IMR-90 (cell line): Measurements from ENCODE around the gene ANK2. TPM values are rescaled to one million over a fixed set of nuclear protein-coding genes. Genes with fewer than 3 reads are reported as not detected.

Experiments used
- ATAC-seq: fragments of 200-7000 bp; cut with Tn5 transposase; 2 replicates; pipeline ENCODE4 v1.9.1; 2020; ENCODE audit warnings: low read depth, mild to moderate bottlenecking, moderate library complexity
- BruUV-seq: library from RNA; stranded (reverse); fragments of 400-500 nt; replicated peaks from 2 replicates; lab custom pipeline; 2021; lab: Mats Ljungman, UMichigan
- CTCF ChIA-PET: fragments of 300-600 bp; formaldehyde crosslinking; extraction: SDS; loops from one replicate; lab custom pipeline; 2021; ENCODE audit warnings: antibody characterized with exemption; lab: Yijun Ruan, JAX
- POLR2A ChIA-PET: fragments of 300-600 bp; sonication (Branson Sonifier 250); formaldehyde crosslinking; loops from one replicate; lab custom pipeline; 2022; ENCODE audit warnings: antibody characterized with exemption; ENCODE audit not compliant: unreplicated experiment; lab: Charles Lee
- DNase-seq: peaks from one replicate; pipeline ENCODE4 v3.0.0; 2013
- H2AFZ ChIP-seq: replicated peaks from 2 replicates; pipeline ENCODE3; 2013; ENCODE audit warnings: low read length, mild to moderate bottlenecking; ENCODE audit not compliant: poor library complexity
- H2AK5ac ChIP-seq: 2 replicates; pipeline ENCODE4 v1.6.1; 2013; ENCODE audit warnings: low read depth, low read length, inconsistent platforms
- H2AK9ac ChIP-seq: replicated peaks from 2 replicates; pipeline ENCODE3; 2013; ENCODE audit warnings: mild to moderate bottlenecking, low read depth, low read length, moderate library complexity; ENCODE audit not compliant: poor library complexity
- H2BK120ac ChIP-seq: 2 replicates; pipeline ENCODE4 v1.6.1; 2013; ENCODE audit warnings: low read depth, low read length, inconsistent platforms
- H2BK15ac ChIP-seq: 3 replicates; pipeline ENCODE4 v1.6.1; 2013; ENCODE audit warnings: low read depth, low read length, inconsistent platforms
- H2BK20ac ChIP-seq: 2 replicates; pipeline ENCODE4 v1.6.1; 2013; ENCODE audit warnings: low read depth, mild to moderate bottlenecking, inconsistent platforms, low read length, moderate library complexity
- H2BK5ac ChIP-seq: 2 replicates; pipeline ENCODE4 v1.6.1; 2013; ENCODE audit warnings: mild to moderate bottlenecking, low read depth, low read length, inconsistent platforms; ENCODE audit not compliant: poor library complexity, severe bottlenecking
- H3K14ac ChIP-seq: replicated peaks from 2 replicates; pipeline ENCODE4 v1.6.1; 2013; ENCODE audit warnings: low read depth, low read length, inconsistent platforms
- H3K18ac ChIP-seq: 2 replicates; pipeline ENCODE4 v1.6.1; 2013; ENCODE audit warnings: low read depth, low read length, control low read depth
- H3K23ac ChIP-seq: 2 replicates; pipeline ENCODE4 v1.6.1; 2013; ENCODE audit warnings: low read depth, low read length, inconsistent platforms
- H3K27ac ChIP-seq: 2 replicates; pipeline ENCODE4 v1.5.1; 2013; ENCODE audit warnings: mild to moderate bottlenecking, control low read depth, low read length; ENCODE audit not compliant: insufficient read depth
- H3K27me3 ChIP-seq: 2 replicates; pipeline ENCODE4 v1.6.1; 2013; ENCODE audit warnings: low read length; ENCODE audit not compliant: control insufficient read depth, insufficient read depth
- H3K36me3 ChIP-seq: 2 replicates; pipeline ENCODE4 v1.6.1; 2013; ENCODE audit warnings: low read length, mixed read lengths; ENCODE audit not compliant: control insufficient read depth, insufficient read depth
- H3K4ac ChIP-seq: 2 replicates; pipeline ENCODE4 v1.6.1; 2013; ENCODE audit warnings: low read depth, low read length, inconsistent platforms
- H3K4me1 ChIP-seq: 2 replicates; pipeline ENCODE4 v1.6.1; 2013; ENCODE audit warnings: low read length, mixed read lengths; ENCODE audit not compliant: control insufficient read depth, insufficient read depth
- H3K4me2 ChIP-seq: 2 replicates; pipeline ENCODE4 v1.6.1; 2013; ENCODE audit warnings: low read depth, mild to moderate bottlenecking, control low read depth, low read length, moderate library complexity
- H3K4me3 ChIP-seq: 2 replicates; pipeline ENCODE4 v1.5.1; 2013; ENCODE audit warnings: low read depth, mild to moderate bottlenecking, control low read depth, low read length, moderate library complexity; ENCODE audit not compliant: insufficient read depth
- H3K56ac ChIP-seq: 2 replicates; pipeline ENCODE4 v1.6.1; 2013; ENCODE audit warnings: low read length, inconsistent platforms; ENCODE audit not compliant: insufficient read depth; ENCODE audit errors: extremely low read depth
- H3K79me1 ChIP-seq, 2 experiments: 2 replicates each; pipeline ENCODE4 v1.6.1; 2013; ENCODE audit warnings: low read length in 2 of 2, inconsistent platforms in 1 of 2, low read depth in 1 of 2
- H3K9ac ChIP-seq: 2 replicates; pipeline ENCODE4 v1.6.1; 2013; ENCODE audit warnings: low read depth, low read length, control low read depth
- H3K9me1 ChIP-seq: 2 replicates; pipeline ENCODE4 v1.6.1; 2013; ENCODE audit warnings: low read length, inconsistent platforms; ENCODE audit not compliant: insufficient read depth
- H3K9me3 ChIP-seq: 2 replicates; pipeline ENCODE4 v1.6.1; 2013; ENCODE audit warnings: low read length; ENCODE audit not compliant: control insufficient read depth, insufficient read depth
- H4K20me1 ChIP-seq: 2 replicates; pipeline ENCODE4 v1.6.1; 2013; ENCODE audit warnings: low read length, inconsistent platforms; ENCODE audit not compliant: insufficient read depth
- H4K5ac ChIP-seq: 2 replicates; pipeline ENCODE4 v1.6.1; 2013; ENCODE audit warnings: mild to moderate bottlenecking, low read depth, low read length, control low read depth
- H4K8ac ChIP-seq, 2 experiments: 2 replicates each; pipeline ENCODE4 v1.6.1; 2013; ENCODE audit warnings: low read depth in 2 of 2, low read length in 2 of 2, control low read depth in 1 of 2, inconsistent platforms in 1 of 2
- H4K91ac ChIP-seq: 2 replicates; pipeline ENCODE4 v1.6.1; 2013; ENCODE audit warnings: low read depth, low read length, inconsistent platforms; ENCODE audit not compliant: insufficient read depth
- BHLHE40 ChIP-seq: fragments of 150-350 bp; IDR thresholded peaks from 2 replicates; pipeline ENCODE4 v1.6.1; 2016; ENCODE audit warnings: mild to moderate bottlenecking, low read depth, low read length
- CEBPB ChIP-seq: IDR thresholded peaks from 2 replicates; pipeline ENCODE4 v1.6.1; 2012; ENCODE audit warnings: low read depth, low read length, improper control_type of control experiment
- CHD1 ChIP-seq: IDR thresholded peaks from 2 replicates; pipeline ENCODE4 v1.6.1; 2012; ENCODE audit warnings: low read depth, low read length, improper control_type of control experiment
- FOS ChIP-seq: fragments of 150-350 bp; IDR thresholded peaks from 2 replicates; pipeline ENCODE4 v1.6.1; 2016; ENCODE audit warnings: low read depth, low read length
- MAFK ChIP-seq: IDR thresholded peaks from 2 replicates; pipeline ENCODE4 v1.6.1; 2012; ENCODE audit warnings: low read depth, low read length, improper control_type of control experiment
- MAZ ChIP-seq: IDR thresholded peaks from 2 replicates; pipeline ENCODE4 v1.6.1; 2012; ENCODE audit warnings: low read depth, mild to moderate bottlenecking, low read length, improper control_type of control experiment, moderate library complexity, borderline replicate concordance
- MXI1 ChIP-seq: IDR thresholded peaks from 2 replicates; pipeline ENCODE4 v1.6.1; 2012; ENCODE audit warnings: low read depth, mild to moderate bottlenecking, low read length, moderate library complexity, borderline replicate concordance
- NFE2L2 ChIP-seq: fragments of 150-350 bp; IDR thresholded peaks from 2 replicates; pipeline ENCODE4 v1.6.1; 2016; ENCODE audit warnings: low read depth, mild to moderate bottlenecking, low read length
- POLR2A ChIP-seq: IDR thresholded peaks from 2 replicates; pipeline ENCODE4 v1.6.1; 2012; ENCODE audit warnings: mild to moderate bottlenecking, low read depth, low read length
- RAD21 ChIP-seq: IDR thresholded peaks from 2 replicates; pipeline ENCODE4 v1.6.1; 2012; ENCODE audit warnings: low read length, improper control_type of control experiment
- RCOR1 ChIP-seq: IDR thresholded peaks from 2 replicates; pipeline ENCODE4 v1.6.1; 2012; ENCODE audit warnings: mild to moderate bottlenecking, low read length, improper control_type of control experiment; ENCODE audit not compliant: insufficient replicate concordance
- RFX5 ChIP-seq: IDR thresholded peaks from 2 replicates; pipeline ENCODE4 v1.8.0; 2012; ENCODE audit warnings: low read depth, mild to moderate bottlenecking, low read length, moderate library complexity
- SMC3 ChIP-seq: fragments of 150-350 bp; IDR thresholded peaks from 2 replicates; pipeline ENCODE4 v1.6.1; 2016; ENCODE audit warnings: low read depth, mild to moderate bottlenecking, antibody characterized with exemption, low read length, moderate library complexity
- WGBS, 2 experiments: methylation state at CpG; one replicate each; pipeline versions ENCODE4 v1.1.5 to v1.1.7; 2013; ENCODE audit warnings: missing lambda C conversion rate in 2 of 2; ENCODE audit not compliant: insufficient read length in 1 of 2; ENCODE audit errors: extremely low coverage in 2 of 2; 5-methylcytosine and 5-hydroxymethylcytosine counted together
- dilution Hi-C: fragments of 300-500 bp; cut with HindIII; formaldehyde crosslinking; loops from one replicate; pipeline ENCODE4 v1.14.3; 2018; ENCODE audit warnings: low sequenced_read_pairs; ENCODE audit not compliant: unreplicated experiment
- in situ Hi-C: fragments of 300-500 bp; cut with MboI; formaldehyde crosslinking; loops from 3 replicates; pipeline ENCODE4 v1.14.3; 2019; ENCODE audit warnings: low sequenced_read_pairs, inconsistent platforms, mixed read lengths
- intact Hi-C: fragments of 100-400 bp; cut with micrococcal nuclease; formaldehyde crosslinking; loops from 2 replicates; pipeline ENCODE4 v1.10.0; 2022
- polyA plus RNA-seq, 3 experiments: library from polyadenylated mRNA; depleted of rRNA; stranded (reverse); fragments of >200 nt; gene quantifications; 2 replicates each; pipeline ENCODE4 v1.2.3, GENCODE V29; 2012; ENCODE audit warnings: low replicate concordance in 1 of 3
- total RNA-seq: library from RNA; depleted of rRNA; stranded (reverse); fragments of >200 nt; gene quantifications from 2 replicates; pipeline ENCODE4 v1.2.3, GENCODE V29; 2012
- TF ChIP-seq, protein P1 (sequence below): conservative IDR thresholded peaks from 2 replicates; pipeline ENCODE4 v1.5.1; 2012; ENCODE audit warnings: mild to moderate bottlenecking, low read depth, low read length, improper control_type of control experiment
- TF ChIP-seq, protein P2 (sequence below): fragments of 150-350 bp; IDR thresholded peaks from 2 replicates; pipeline ENCODE4 v1.6.1; 2017; ENCODE audit warnings: mild to moderate bottlenecking, antibody characterized with exemption, low read length, low read depth
- TF ChIP-seq, protein P3 (sequence below): fragments of 150-350 bp; IDR thresholded peaks from 2 replicates; pipeline ENCODE4 v1.6.1; 2016; ENCODE audit warnings: low read depth, mild to moderate bottlenecking, low read length, moderate library complexity, borderline replicate concordance

ANK2 gene
- total and polyA plus RNA-seq, 2 of the 4 experiments (the other 2 are of a cell fraction), result 0.82 to 6.6 TPM

DNA sequence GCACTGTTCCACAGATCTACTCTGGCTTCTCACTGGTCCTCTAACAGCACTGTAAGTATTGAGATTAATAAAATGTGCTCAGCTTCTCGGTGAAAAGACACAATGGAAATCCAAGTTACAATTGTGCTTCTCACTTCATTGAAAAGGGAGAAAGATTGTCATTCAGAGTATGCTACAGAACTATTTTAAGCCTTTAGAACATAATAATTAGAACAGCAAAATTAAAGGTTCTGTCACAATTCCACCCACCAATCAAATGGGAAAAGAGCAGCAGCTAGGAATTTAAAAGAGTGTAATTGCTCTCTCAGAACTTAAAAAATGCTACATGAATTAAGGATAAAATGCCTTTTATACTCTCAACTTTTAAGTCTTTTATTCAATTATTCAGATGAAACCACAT lies 329.4 kb downstream of the ANK2 start:
- no peak overlapping the region for H2BK5ac ChIP-seq
- no peaks in the 10 kb centered on the region for H4K20me1 ChIP-seq
- no peaks in the 10 kb centered on the region for H3K9me1 ChIP-seq
- H3K23ac ChIP-seq, result no peak overlapping the region
- no peak overlapping the region for H2AK9ac ChIP-seq
- H3K27me3 ChIP-seq, result no peaks in the 10 kb centered on the region; the same call in 1 of the 2 replicates
- no peak overlapping the region for H2BK15ac ChIP-seq
- no peak overlapping the region for H3K4me2 ChIP-seq
- ATAC-seq (no peak), DNase-seq (no peak)
- TF ChIP-seq NFE2L2 (no peak), MAZ (no peak), MAFK (no peak), CHD1 (no peak), CEBPB (no peak), RAD21 (no peak), SMC3 (no peak), RCOR1 (no peak), FOS (no peak), BHLHE40 (no peak), RFX5 (no peak), MXI1 (no peak), POLR2A (no peak)
- TF ChIP-seq, protein P1, sequence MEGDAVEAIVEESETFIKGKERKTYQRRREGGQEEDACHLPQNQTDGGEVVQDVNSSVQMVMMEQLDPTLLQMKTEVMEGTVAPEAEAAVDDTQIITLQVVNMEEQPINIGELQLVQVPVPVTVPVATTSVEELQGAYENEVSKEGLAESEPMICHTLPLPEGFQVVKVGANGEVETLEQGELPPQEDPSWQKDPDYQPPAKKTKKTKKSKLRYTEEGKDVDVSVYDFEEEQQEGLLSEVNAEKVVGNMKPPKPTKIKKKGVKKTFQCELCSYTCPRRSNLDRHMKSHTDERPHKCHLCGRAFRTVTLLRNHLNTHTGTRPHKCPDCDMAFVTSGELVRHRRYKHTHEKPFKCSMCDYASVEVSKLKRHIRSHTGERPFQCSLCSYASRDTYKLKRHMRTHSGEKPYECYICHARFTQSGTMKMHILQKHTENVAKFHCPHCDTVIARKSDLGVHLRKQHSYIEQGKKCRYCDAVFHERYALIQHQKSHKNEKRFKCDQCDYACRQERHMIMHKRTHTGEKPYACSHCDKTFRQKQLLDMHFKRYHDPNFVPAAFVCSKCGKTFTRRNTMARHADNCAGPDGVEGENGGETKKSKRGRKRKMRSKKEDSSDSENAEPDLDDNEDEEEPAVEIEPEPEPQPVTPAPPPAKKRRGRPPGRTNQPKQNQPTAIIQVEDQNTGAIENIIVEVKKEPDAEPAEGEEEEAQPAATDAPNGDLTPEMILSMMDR, result no peak
- TF ChIP-seq, protein P2, sequence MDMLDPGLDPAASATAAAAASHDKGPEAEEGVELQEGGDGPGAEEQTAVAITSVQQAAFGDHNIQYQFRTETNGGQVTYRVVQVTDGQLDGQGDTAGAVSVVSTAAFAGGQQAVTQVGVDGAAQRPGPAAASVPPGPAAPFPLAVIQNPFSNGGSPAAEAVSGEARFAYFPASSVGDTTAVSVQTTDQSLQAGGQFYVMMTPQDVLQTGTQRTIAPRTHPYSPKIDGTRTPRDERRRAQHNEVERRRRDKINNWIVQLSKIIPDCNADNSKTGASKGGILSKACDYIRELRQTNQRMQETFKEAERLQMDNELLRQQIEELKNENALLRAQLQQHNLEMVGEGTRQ, result no peak
- TF ChIP-seq, protein P3, sequence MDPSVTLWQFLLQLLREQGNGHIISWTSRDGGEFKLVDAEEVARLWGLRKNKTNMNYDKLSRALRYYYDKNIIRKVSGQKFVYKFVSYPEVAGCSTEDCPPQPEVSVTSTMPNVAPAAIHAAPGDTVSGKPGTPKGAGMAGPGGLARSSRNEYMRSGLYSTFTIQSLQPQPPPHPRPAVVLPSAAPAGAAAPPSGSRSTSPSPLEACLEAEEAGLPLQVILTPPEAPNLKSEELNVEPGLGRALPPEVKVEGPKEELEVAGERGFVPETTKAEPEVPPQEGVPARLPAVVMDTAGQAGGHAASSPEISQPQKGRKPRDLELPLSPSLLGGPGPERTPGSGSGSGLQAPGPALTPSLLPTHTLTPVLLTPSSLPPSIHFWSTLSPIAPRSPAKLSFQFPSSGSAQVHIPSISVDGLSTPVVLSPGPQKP, result no peak
- H3K18ac ChIP-seq, result no peak overlapping the region
- H4K8ac ChIP-seq, result no peak overlapping the region
- H2BK20ac ChIP-seq, result no peak overlapping the region
- no peak overlapping the region for H3K56ac ChIP-seq
- H3K4me1 ChIP-seq, result peaks cover 4% of the 10 kb centered on the region
- no peak overlapping the region for H3K4me3 ChIP-seq
- POLR2A ChIA-PET, result no interaction called here
- H3K14ac ChIP-seq, result no peak overlapping the region
- no CpG with 5 or more reads among the region's 1 CpG for WGBS, 2 experiments
- in situ Hi-C loops, result no loop called here
- intact Hi-C loops, result no loop called here
- H2BK120ac ChIP-seq, result no peak overlapping the region
- H2AFZ ChIP-seq, result no peak overlapping the region
- CTCF ChIA-PET, result interaction anchor here (0.6 kb wide), 1 partner anchor 24 kb away, joined by 3 read pairs; no protein-coding TSS in a partner anchor
- no peak overlapping the region for H2AK5ac ChIP-seq
- no peak overlapping the region for H3K4ac ChIP-seq
- H3K9me3 ChIP-seq, result no peaks in the 10 kb centered on the region
- dilution Hi-C loops, result no loop called here
- H3K9ac ChIP-seq, result no peak overlapping the region
- no peaks in the 10 kb centered on the region for H3K36me3 ChIP-seq
- no peaks in the 10 kb centered on the region for H3K79me1 ChIP-seq
- H4K91ac ChIP-seq, result no peak overlapping the region
- BruUV-seq, result no TSS peak
- no peak overlapping the region for H3K27ac ChIP-seq
- H4K5ac ChIP-seq, result no peak overlapping the region
